OCI-M2 (cell line): ENCODE data around the gene TUBA3D.
"Not testable (repeated sequence)": the region's sequence is repeated elsewhere in the genome, so short reads cannot be mapped to it uniquely, and the experiment has no call there.

Source experiments
- DNase-seq: peaks from one replicate; lab custom pipeline; 2025; ENCODE audit not compliant: unreplicated experiment; lab: John Stamatoyannopoulos, UW

Gene TUBA3D

GRCh38 chr2:131514408-131515166 is 38.7 kb downstream of the TUBA3D start:
- DNase-seq: not testable (repeated sequence)

GRCh38 chr2:131515235-131515634 is 39.3 kb downstream of the TUBA3D start:
- DNase-seq: not testable (repeated sequence)

DNA sequence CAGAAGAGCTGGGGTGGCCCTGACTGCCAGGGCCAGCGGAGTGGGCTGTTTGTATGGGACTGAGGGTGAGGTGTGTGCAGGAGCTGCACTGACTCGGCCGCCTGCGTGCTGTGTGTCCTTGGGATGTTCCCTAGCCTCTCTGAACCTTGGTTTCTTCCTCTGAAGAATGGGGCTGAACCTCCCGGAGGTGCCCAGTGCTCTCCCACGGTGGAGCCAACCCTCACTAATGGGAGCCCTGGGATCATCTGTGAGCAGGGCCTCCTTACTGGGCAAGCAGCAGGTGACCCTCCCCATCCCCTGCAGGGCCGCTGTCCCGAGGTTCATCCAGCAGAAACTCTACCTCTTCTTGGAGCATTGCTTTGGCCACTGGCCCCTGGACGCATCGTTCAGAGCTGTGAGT is 40.1 kb downstream of the TUBA3D start:
- no peak for DNase-seq

- DNase-seq: not testable (repeated sequence)
Measured at GRCh38 chr2:131516621-131517020, 40.7 kb downstream of the TUBA3D start.

DNA sequence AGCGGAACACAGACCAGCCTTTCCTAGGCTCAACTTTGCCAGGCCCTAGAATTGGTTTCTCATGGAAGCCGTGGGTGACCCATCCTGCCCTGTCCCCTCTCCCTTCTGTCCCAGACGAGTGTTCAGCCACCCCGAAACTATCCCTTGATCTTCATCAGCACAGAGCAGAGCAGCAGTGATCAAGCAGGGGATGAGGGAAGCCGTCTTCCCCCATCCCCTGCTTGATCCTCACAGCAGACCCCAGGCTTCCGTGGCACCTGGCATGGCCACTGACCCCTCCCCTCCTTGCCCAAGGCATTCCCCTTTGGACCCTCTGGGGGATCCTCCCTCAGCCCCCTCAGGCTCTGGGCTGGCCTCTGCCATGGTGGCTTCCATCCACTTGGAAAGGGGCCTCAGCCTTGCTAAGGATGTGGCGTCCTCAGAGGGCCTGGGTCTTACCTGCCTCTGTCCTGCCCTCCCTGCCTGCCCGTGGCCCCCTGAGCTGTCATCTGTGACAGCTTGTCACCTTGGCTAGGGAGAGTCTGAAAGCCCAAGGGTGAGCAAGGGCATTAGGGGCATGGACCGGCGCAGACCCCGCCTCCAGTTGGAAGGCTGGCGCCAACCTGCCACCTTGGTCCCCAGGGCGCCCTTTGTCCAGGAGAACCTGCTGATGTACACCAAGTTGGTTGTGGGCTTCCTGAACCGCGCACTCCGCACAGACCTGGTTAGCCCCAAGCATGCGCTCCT is 41.4 kb downstream of the TUBA3D start:
- no peak for DNase-seq

DNA sequence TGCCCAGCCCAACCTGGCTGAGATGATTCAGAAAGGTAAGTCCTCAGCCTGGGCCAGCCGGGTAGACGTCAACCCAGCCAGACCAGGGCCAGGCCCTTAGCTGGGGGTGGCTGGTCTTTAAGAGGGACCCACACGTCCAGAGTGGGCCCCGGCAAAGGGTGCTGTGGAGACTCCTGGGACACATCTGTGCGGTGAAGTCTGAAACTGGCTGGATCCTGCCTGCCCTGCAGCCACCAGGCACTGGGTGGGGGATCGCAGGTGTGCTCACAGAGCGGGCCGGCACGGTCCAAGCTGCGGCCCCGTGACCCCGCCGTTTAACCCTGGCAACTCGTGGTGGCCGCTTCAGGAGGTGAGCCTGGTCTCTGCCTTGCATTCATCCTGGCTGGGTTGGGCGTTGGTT is 41.9 kb downstream of the TUBA3D start:
- DNase-seq: not testable (repeated sequence)

GRCh38 chr2:131518531-131518930 is 42.6 kb downstream of the TUBA3D start:
- not testable (repeated sequence) for DNase-seq

DNA sequence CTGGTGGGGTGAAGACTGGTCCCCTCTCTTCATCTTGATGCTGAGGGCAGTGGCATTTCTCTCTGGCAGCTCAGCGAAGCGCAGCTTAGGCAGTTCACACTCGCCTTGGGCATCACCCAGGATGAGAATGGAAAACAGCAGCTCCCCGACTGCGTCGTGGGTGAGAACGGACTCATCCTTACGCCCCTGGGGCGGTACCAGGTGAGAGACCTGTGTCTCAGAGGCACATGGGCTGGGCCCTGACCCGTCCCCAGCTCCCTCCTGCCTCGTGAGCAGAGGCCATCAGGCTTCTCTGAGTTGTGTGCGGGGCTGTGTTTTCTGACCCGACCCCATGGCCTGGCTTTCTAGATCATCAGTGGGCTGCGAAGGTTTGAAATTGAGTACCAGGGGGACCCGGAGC is 43.5 kb downstream of the TUBA3D start:
- no peak for DNase-seq

DNA sequence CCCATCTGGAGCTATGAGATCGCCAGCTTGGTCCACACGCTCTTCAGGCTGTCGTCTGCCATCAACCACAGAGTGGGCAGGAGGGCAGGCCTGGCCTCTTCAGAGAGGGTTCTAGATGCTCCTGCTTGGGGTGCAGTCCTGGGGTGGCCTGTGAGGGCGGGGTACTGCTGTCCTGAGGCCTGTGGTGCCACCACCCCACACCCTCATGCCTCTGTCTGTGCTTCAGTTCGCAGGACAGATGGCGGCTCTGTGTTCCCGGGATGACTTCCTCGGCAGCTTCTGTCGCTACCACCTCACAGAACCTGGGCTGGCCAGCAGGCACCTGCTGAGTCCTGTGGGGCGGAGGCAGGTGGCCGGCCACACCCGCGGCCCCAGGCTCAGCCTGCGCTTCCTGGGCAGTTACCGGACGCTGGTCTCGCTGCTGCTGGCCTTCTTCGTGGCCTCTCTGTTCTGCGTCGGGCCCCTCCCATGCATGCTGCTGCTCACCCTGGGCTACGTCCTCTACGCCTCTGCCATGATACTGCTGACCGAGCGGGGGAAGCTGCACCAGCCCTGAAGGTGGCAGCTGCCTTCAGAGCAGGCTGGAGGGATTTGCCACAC is 44.1 kb downstream of the TUBA3D start:
- not testable (repeated sequence) for DNase-seq

DNA sequence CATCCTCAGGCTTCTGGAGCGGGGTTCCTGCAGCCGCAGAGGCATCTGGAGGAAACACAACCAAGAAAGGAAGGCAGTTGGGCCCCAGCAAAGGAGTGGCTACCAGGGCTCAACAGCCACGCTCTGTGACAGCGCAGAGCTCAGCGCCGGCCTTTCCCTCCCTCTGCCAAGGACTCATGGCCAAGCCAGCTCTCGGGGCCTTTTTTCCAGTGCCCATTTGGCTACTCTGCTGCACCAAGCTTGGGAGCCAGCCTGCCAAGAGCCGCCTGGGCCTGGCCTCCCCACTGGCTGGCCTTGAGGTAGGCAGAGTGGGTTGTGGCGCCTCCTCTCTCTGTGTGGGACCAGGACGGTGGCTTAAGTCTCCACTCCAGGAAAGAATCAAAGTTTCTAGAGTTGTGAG is 44.6 kb downstream of the TUBA3D start:
- no peak for DNase-seq

- DNase-seq: not testable (repeated sequence)
Measured at GRCh38 chr2:131521524-131521923, 45.6 kb downstream of the TUBA3D start.

DNA sequence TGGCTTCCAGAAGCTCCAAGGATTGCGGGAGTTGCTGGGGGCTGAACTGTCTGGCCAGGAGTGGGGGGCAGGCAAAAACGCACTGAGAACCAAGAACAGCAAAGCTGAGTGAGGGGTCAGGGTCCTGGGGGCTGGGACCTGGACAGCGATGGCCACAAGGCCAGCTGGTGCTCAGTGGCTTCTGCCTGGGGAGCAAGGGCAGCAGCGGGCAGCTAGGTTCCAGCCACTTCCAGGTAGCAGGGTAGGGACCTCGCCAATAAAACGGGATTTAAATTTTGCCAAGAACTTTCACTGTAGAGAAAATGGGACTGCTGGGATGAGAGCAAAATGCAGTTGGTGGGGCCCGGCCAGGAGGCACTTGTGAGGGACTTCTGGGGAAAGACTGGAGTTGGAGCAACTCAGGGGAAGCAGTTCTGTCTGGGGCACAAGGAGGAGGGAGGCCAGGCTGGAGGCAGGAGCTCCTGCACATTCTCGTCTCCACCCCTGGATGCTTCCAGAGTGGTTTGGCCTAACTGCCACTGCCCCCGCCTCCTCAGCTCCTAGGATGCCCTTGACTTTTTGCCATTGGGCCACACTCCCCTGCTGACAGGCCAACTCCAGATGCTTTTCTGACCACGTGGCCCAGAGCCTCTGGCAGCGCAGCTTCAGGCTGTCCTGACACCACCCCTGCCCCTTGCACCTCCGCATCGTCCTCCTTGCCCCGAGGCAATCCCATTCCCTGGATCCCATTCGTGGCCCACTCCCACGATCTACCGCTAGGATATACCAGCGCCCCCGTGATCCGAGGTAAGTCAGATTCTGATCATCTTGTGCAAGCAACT is 46.3 kb downstream of the TUBA3D start:
- DNase-seq: no peak

DNA sequence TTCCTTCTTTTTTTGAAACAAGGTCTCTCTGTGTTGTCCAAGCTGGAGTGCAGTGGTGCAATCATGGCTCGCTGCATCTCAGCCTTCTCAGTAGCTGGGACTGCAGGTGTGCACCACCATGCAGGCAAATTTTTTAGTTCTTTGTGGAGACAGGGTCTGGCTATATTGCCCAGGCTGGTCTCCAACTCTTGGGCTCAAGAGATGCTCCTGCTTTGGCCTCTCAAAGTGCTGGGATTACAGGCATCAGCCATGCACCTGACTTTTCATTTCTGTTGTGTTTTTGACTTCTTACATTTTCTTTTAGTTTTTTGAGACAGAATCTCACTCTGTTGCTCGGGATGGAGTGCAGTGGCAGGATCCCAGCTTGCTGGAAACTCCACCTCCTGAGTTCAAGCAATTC is 49.3 kb downstream of the TUBA3D start:
- not testable (repeated sequence) for DNase-seq

GRCh38 chr2:131527131-131528001 is 51.4 kb downstream of the TUBA3D start, which contains the start of gene CCDC74A:
Gene CCDC74A (plus strand): TSS chr2:131527888. CDS start chr2:131527971, 83 bp downstream.
- not testable (repeated sequence) for DNase-seq

DNA sequence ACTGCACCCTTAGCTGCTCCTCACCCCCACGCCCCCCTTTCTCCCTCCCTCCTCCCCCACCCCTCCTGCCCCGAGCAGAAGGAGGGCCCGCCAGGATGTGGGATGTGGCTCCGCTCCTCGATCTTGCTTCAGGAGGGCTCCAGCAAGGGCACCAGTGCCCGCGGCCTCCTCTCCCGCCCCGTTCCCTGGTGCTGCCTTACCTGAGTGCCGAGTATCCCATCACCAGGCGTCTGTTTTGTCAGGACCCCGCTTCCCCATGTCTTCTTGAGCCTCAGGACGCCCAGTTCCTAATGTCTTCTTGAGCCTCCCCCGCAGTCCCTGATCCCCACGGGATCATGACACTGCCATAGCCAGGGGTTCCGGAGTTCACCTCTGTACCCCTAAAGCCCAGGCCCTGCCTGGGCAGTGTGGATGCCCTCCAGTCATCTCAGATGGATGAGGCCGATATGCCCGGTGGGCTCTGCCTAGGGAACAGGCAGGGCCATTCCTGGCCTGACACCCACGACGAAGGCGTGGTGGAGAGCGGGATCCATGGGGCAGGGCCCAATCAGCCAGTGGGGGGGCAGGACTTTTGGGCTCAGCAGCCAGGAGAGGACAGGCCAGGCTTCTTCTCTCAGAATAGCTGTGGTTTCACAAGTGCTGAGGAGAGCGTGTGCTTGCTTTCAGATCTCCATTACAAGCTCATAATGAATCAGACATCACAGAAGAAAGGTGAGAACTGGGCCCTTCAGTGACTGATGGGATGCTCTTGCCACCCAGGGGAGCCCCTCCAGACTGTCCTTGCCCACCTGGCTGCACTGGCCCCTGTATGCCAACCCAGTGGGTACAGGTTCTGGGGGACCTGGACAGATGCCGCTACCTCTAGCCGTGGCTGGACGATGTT is 53.3 kb downstream of the TUBA3D start:
- DNase-seq: not testable (repeated sequence)

- DNase-seq: not testable (repeated sequence)
Measured at GRCh38 chr2:131529864-131530445, 54.0 kb downstream of the TUBA3D start.

DNA sequence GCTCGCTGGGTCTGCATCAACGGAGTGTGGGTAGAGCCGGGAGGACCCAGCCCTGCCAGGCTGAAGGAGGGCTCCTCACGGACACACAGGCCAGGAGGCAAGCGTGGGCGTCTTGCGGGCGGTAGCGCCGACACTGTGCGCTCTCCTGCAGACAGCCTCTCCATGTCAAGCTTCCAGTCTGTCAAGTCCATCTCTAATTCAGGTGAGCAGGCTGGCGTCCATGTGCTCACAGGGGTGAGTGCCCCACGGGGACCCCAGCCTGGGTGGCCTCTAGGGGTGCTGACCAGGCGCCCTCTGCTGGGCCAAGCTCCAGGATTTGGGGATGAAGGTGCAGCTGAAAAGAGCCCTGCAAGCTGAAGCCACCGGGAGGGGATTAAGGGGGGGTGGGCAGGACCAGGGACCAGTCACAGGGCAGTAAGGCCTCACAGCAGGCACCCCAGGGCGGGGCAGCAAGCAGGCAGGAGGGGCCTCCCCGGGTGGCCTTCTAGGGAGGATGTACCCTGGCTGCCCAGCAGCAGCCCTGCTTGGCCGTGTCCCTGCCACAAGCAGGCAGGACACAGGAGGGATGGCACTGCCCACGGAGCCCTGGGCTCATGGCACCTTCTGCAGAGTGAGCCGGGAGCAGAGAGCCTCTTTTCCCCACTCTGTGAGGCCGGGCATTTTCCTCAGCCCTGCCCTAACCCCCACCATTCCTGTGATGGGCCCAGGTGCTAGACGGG is 54.9 kb downstream of the TUBA3D start:
- not testable (repeated sequence) for DNase-seq
